PC-3 (cell line): Measurements from ENCODE around the gene SUN1. TPM values are rescaled to one million over a fixed set of nuclear protein-coding genes. Genes with fewer than 3 reads are reported as not detected.

Experiments used
- ATAC-seq: fragments of 200-7000 bp; cut with Tn5 transposase; 2 replicates; pipeline ENCODE4 v1.9.1; 2020; ENCODE audit warnings: mild to moderate bottlenecking, moderate library complexity
- BruUV-seq: library from RNA; stranded (reverse); fragments of 400-500 nt; replicated peaks from 2 replicates; lab custom pipeline; 2021; lab: Mats Ljungman, UMichigan
- CTCF ChIA-PET: fragments of 300-600 bp; sonication (Branson Sonifier 250); formaldehyde crosslinking; loops from one replicate; lab custom pipeline; 2022; ENCODE audit warnings: antibody characterized with exemption; lab: Charles Lee
- POLR2A ChIA-PET: fragments of 300-600 bp; sonication (Branson Sonifier 250); formaldehyde crosslinking; loops from one replicate; lab custom pipeline; 2022; ENCODE audit warnings: antibody characterized with exemption; ENCODE audit not compliant: unreplicated experiment; lab: Charles Lee
- DNase-seq: peaks from one replicate; pipeline ENCODE4 v3.0.0-alpha.2; 2015
- H2AFZ ChIP-seq: fragments of 300-600 bp; sonication (generic); 2 replicates; pipeline ENCODE4 v1.6.0; 2016; ENCODE audit warnings: antibody characterized with exemption, low read length
- H3F3A ChIP-seq: fragments of 300-600 bp; sonication (generic); one replicate; pipeline ENCODE4 v1.6.0; 2017; ENCODE audit warnings: antibody characterized with exemption, low read length, control low read depth, mild to moderate bottlenecking; ENCODE audit not compliant: unreplicated experiment
- H3K27ac ChIP-seq: fragments of 300-600 bp; sonication (generic); 2 replicates; pipeline ENCODE4 v1.5.1; 2016; ENCODE audit warnings: mild to moderate bottlenecking, low read length
- H3K27me3 ChIP-seq: fragments of 300-600 bp; sonication (generic); 2 replicates; pipeline ENCODE4 v1.6.1; 2016; ENCODE audit warnings: low read length, mixed read lengths
- H3K36me3 ChIP-seq: fragments of 300-600 bp; sonication (generic); 2 replicates; pipeline ENCODE4 v1.6.1; 2016; ENCODE audit warnings: low read depth, mixed run types, low read length, mixed read lengths
- H3K4me1 ChIP-seq: fragments of 300-600 bp; sonication (generic); 2 replicates; pipeline ENCODE4 v1.5.1; 2016; ENCODE audit warnings: low read length; ENCODE audit not compliant: insufficient read depth
- H3K4me2 ChIP-seq: fragments of 300-600 bp; sonication (generic); 2 replicates; pipeline ENCODE4 v1.6.0; 2016; ENCODE audit warnings: low read length
- H3K4me3 ChIP-seq: fragments of 300-600 bp; sonication (generic); 2 replicates; pipeline ENCODE4 v1.5.1; 2016; ENCODE audit warnings: mild to moderate bottlenecking, low read length, mixed read lengths
- H3K79me2 ChIP-seq: fragments of 300-600 bp; sonication (generic); 2 replicates; pipeline ENCODE4 v1.6.1; 2017; ENCODE audit warnings: low read length, mixed read lengths
- H3K9ac ChIP-seq: fragments of 300-600 bp; sonication (generic); 2 replicates; pipeline ENCODE4 v1.6.0; 2016; ENCODE audit warnings: mild to moderate bottlenecking, low read length
- H3K9me2 ChIP-seq: fragments of 300-600 bp; sonication (generic); replicated peaks from 2 replicates; pipeline ENCODE4 v1.6.1; 2016; ENCODE audit warnings: mixed run types, low read length, mixed read lengths
- H3K9me3 ChIP-seq: fragments of 300-600 bp; sonication (generic); 2 replicates; pipeline ENCODE4 v1.6.1; 2016; ENCODE audit warnings: low read length, mixed read lengths
- H4K20me1 ChIP-seq: fragments of 300-600 bp; sonication (generic); 2 replicates; pipeline ENCODE4 v1.6.1; 2016; ENCODE audit warnings: low read length, mixed read lengths
- EZH2 ChIP-seq: fragments of 300-600 bp; sonication (generic); IDR thresholded peaks from one replicate; pipeline ENCODE4 v1.6.1; 2017; ENCODE audit warnings: antibody characterized with exemption, mild to moderate bottlenecking, low read length; ENCODE audit not compliant: unreplicated experiment
- EZH2phosphoT487 ChIP-seq: fragments of 300-600 bp; sonication (generic); IDR thresholded peaks from 2 replicates; pipeline ENCODE4 v1.6.1; 2018; ENCODE audit warnings: mild to moderate bottlenecking, antibody characterized with exemption, low read length, borderline replicate concordance
- intact Hi-C: fragments of 100-400 bp; cut with micrococcal nuclease; formaldehyde crosslinking; loops from 2 replicates; pipeline ENCODE4 v1.9.0; 2023
- total RNA-seq: library from RNA; depleted of rRNA; stranded (reverse); fragments of >200 nt; gene quantifications from 2 replicates; pipeline ENCODE4 v1.2.3, GENCODE V29; 2014
- TF ChIP-seq, protein P1 (sequence below): fragments of 300-600 bp; sonication (generic); conservative IDR thresholded peaks from 2 replicates; pipeline ENCODE4 v1.5.1; 2017; ENCODE audit warnings: antibody characterized with exemption, low read depth, mild to moderate bottlenecking, low read length

The SUN1 gene
- total RNA-seq, 1 experiment from 2014 or later = 92.5 TPM

DNA sequence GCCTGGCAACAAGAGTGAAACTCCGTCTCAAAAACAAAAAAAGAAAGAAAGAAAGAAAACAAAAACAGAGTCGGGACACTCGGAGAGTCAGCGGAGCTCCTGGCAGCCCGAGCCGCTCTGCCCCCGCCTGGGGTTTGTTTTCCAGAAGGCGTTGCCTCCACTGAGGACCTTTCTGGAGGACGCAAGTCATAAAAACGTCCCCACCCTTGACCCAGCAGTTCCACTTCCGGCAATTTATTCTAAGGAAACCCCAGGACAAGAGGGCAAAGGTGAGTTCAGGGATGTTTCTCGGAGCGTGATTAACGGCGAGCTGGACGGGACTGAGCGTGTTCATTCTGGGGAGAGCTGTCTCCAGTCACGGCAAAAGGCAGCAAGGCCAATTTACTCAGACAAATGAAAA lies 27.0 kb upstream of the SUN1 start:
- TF ChIP-seq EZH2 (no peak), EZH2phosphoT487 (no peak)
- TF ChIP-seq, protein P1, sequence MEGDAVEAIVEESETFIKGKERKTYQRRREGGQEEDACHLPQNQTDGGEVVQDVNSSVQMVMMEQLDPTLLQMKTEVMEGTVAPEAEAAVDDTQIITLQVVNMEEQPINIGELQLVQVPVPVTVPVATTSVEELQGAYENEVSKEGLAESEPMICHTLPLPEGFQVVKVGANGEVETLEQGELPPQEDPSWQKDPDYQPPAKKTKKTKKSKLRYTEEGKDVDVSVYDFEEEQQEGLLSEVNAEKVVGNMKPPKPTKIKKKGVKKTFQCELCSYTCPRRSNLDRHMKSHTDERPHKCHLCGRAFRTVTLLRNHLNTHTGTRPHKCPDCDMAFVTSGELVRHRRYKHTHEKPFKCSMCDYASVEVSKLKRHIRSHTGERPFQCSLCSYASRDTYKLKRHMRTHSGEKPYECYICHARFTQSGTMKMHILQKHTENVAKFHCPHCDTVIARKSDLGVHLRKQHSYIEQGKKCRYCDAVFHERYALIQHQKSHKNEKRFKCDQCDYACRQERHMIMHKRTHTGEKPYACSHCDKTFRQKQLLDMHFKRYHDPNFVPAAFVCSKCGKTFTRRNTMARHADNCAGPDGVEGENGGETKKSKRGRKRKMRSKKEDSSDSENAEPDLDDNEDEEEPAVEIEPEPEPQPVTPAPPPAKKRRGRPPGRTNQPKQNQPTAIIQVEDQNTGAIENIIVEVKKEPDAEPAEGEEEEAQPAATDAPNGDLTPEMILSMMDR = no peak
- Histone ChIP-seq H3K36me3 (no peaks in the 10 kb centered on the region), H3K79me2 (no peaks in the 10 kb centered on the region), H3F3A (no peaks in the 10 kb centered on the region), H3K27me3 (no peaks in the 10 kb centered on the region), H4K20me1 (no peaks in the 10 kb centered on the region), H3K4me2 (no peak overlapping the region), H3K27ac (no peak overlapping the region), H3K9me2 (no peaks in the 10 kb centered on the region), H3K4me1 (no peaks in the 10 kb centered on the region), H3K9ac (no peak overlapping the region), H3K4me3 (no peak overlapping the region), H2AFZ (no peak overlapping the region), H3K9me3 (no peaks in the 10 kb centered on the region)
- intact Hi-C loops = no loop called here
- ATAC-seq (no peak), DNase-seq (no peak)
- BruUV-seq = no TSS peak
- POLR2A ChIA-PET = no interaction called here
- CTCF ChIA-PET = no interaction called here

DNA sequence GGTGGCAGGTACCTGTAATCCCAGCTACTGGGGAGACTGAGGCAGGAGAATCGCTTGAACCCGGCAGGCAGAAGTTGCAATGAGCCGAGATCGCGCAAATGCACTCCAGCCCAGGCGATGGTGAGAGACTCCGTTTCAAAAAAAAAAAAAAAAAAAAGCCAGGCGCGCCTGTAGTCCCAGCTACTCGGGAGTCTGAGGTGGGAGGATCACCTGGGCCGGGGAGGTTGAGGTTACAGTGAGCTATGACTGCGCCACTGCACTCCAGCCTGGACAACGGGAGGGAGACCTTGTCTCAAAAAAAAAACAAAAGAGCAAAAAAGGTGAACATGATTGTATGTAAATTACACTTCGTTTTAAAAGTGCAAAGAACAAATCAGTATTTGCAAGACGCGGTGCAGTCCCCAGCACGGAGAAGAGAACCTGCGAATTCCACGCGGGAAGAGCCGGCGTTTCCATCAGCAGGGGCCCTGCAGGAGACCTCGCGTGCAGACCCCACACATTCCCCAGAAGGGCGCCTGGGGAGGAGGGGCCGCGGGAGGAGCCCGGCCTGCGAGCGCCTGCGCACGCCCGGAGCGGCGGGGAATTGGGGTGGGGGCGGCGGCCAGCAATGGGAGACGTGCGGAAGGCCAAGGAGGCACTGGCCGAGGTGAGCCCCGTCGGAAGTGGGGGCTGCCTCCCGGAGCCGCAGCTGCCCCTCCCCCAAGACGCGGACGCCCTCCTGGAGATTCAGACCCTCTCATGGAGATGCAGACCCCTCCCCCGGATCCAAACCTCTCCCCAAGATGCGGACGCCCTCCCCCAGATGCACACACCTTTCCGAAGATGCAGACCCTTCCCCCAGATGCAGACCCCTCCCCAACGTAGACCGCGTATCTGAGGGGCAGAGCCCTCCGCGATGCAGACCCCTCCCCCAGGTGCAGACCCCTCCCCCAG lies 16.7 kb upstream of the SUN1 start:
- no TSS peak for BruUV-seq
- intact Hi-C loops = no loop called here
- POLR2A ChIA-PET = interaction anchor here (0.8 to 1.9 kb wide), 2 partner anchors 21 kb away, joined by 3 to 5 read pairs; no protein-coding TSS in a partner anchor
- Histone ChIP-seq H3F3A (peaks cover 5% of the 10 kb centered on the region), H3K27me3 (no peaks in the 10 kb centered on the region), H3K4me2 (peak overlapping the region; percentile 92), H3K36me3 (peaks cover 3% of the 10 kb centered on the region), H3K9me3 (no peaks in the 10 kb centered on the region), H3K4me3 (peak overlapping the region; percentile 84), H3K4me1 (peaks cover 40% of the 10 kb centered on the region), H3K79me2 (peaks cover 38% of the 10 kb centered on the region), H4K20me1 (peaks cover 27% of the 10 kb centered on the region), H3K27ac (peak overlapping the region; percentile 34), H3K9me2 (no peaks in the 10 kb centered on the region), H2AFZ (peak overlapping the region; percentile 84), H3K9ac (peak overlapping the region; percentile 57)
- CTCF ChIA-PET = interaction anchor here (0.6 to 1.1 kb wide), 3 partner anchors 21 to 178 kb away, joined by 3 to 4 read pairs (median 4); no protein-coding TSS in a partner anchor
- DNase-seq (peak; percentile 27), ATAC-seq (peak; percentile 19)
- no peak for TF ChIP-seq EZH2phosphoT487
- TF ChIP-seq, protein P1 = no peak
- TF ChIP-seq EZH2 = no peak
